Effector memory CD8-positive, alpha-beta T cell (primary cell): ENCODE results near the gene PDE10A.
"Not testable (repeated sequence)": the region's sequence is repeated elsewhere in the genome, so short reads cannot be mapped to it uniquely, and the experiment has no call there.

Experiments
- ATAC-seq: fragments of 150-1000 bp; cut with Tn5 transposase; replicated peaks from 2 replicates; pipeline ENCODE4 v1.10.0; 2021; ENCODE audit warnings: mild to moderate bottlenecking, moderate library complexity
- DNase-seq, 3 experiments: peaks; one replicate each; pipeline ENCODE4 v3.0.0; 2021
- H3K27ac Mint-ChIP-seq, 2 donors: one replicate each; pipeline ENCODE4 v1.8.0; 2022; ENCODE audit warnings: mild to moderate bottlenecking in 2 of 2, mixed read lengths in 2 of 2, moderate library complexity in 2 of 2
- H3K27me3 Mint-ChIP-seq, 2 donors: one replicate each; pipeline ENCODE4 v1.8.0; 2022; ENCODE audit warnings: mixed read lengths in 2 of 2
- H3K36me3 Mint-ChIP-seq: one replicate; pipeline ENCODE4 v1.8.0; 2022; ENCODE audit warnings: mild to moderate bottlenecking, moderate library complexity, mixed read lengths; ENCODE audit not compliant: insufficient read depth
- H3K4me1 Mint-ChIP-seq, 2 donors: one replicate each; pipeline ENCODE4 v1.8.0; 2022; ENCODE audit warnings: low read depth in 2 of 2, mixed read lengths in 2 of 2
- H3K4me3 Mint-ChIP-seq, 2 donors: one replicate each; pipeline ENCODE4 v1.8.0; 2022; ENCODE audit warnings: mild to moderate bottlenecking in 2 of 2, mixed read lengths in 2 of 2, moderate library complexity in 2 of 2
- H3K9me3 Mint-ChIP-seq, 2 donors: one replicate each; pipeline ENCODE4 v1.8.0; 2022; ENCODE audit warnings: mixed read lengths in 2 of 2

The PDE10A gene

DNA sequence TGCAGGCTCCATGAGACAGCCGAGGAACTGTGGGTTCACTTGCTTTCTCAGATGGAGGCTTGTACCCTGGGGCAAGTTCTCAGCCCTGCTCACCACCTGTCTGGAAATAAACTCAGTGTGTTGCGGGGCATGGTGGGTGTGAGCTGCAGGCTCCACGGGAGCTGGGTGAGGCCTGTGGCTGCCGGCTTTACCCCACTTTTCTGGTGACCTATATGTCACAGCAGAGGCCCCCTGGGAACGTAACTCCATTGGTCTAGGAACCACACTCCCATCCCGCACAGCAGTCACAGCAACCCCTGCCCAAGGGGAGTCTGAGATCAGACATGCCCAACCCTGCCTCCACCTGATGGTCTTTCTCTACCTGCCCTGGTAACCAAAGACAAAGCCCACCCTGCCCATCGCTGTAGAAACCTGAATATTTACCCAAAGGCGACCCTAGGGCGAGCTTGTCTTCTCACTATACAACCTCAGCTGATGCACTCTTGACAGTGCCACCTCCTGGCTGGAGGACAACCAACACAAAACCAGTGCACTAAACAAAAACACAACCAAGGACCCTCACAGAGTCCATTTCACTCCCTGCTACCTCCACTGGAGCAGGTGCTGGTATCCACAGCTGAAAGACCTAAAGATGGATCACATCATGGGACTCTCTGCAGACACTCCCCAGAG, 174.3 kb downstream of the PDE10A start:
- Mint-ChIP-seq H3K4me1 (no peaks in the 10 kb centered on the region), H3K27ac (no peak overlapping the region), H3K27me3 (no peaks in the 10 kb centered on the region), H3K4me3 (no peak overlapping the region), H3K9me3 (peaks cover 5 to 10% of the 10 kb centered on the region in 2 donors), H3K36me3 (no peaks in the 10 kb centered on the region)
- no peak for DNase-seq
- ATAC-seq = no peak

- Mint-ChIP-seq H3K27ac (no peak overlapping the region), H3K36me3 (no peaks in the 10 kb centered on the region), H3K27me3 (no peaks in the 10 kb centered on the region), H3K9me3 (peaks cover 3 to 10% of the 10 kb centered on the region in 2 donors), H3K4me1 (no peaks in the 10 kb centered on the region), H3K4me3 (no peak overlapping the region)
- no peak for ATAC-seq
- no peak for DNase-seq
Observed at GRCh38 chr6:165487950-165488349, 175.1 kb downstream of the PDE10A start.

GRCh38 chr6:165487347-165487746, 175.7 kb downstream of the PDE10A start:
- DNase-seq (no peak), ATAC-seq (no peak)
- Mint-ChIP-seq H3K27me3 (no peaks in the 10 kb centered on the region), H3K9me3 (peaks cover 3 to 10% of the 10 kb centered on the region in 2 donors), H3K4me3 (no peak overlapping the region), H3K36me3 (no peaks in the 10 kb centered on the region), H3K27ac (no peak overlapping the region), H3K4me1 (no peaks in the 10 kb centered on the region)

DNA sequence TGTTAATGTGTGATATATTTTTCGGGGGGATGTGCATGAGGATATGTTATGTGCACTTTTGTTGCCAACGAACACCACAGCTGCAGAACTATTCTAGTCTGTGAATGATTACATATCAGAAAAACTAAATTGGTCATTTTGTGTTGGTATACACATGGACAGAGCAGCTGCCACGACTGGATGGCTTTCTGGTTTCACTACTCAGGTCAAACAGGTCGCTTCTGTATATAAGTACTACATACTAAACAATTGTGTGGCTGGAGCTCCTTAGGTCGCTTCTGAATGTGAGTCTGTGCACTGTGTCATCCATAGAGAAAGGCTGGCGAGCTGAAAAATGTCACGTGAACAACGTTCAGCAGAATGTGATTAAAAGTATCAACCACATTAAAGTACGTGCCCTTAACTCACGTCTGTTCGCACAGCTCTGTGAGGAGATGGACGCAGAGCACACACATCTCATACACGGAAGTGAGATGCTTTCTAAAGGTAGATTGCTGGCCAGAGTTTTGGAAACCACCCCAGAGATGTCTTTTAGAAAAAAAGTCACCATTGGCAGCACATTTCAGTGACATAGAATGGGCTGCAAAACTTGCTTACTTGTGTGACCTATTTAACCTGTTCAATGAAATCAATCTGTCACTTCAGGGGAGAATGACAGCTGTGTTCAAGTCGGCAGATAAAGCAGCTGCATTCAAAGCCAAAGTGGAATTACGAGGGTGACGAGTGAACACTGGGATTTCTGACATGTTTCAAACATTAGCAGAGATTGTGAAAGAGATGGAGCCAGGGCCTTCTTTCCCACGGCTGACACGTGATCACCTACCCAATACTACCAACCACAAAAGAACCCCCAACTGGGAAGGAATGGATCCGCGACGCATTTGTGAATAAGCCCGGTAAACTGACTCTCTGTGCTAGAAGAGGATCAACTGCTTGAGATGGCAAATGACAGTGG, 176.6 kb downstream of the PDE10A start:
- H3K4me3 Mint-ChIP-seq = no peak overlapping the region
- no peaks in the 10 kb centered on the region for H3K27me3 Mint-ChIP-seq
- no peak overlapping the region for H3K27ac Mint-ChIP-seq
- no peaks in the 10 kb centered on the region for H3K4me1 Mint-ChIP-seq
- DNase-seq (no peak), ATAC-seq (no peak)
- H3K9me3 Mint-ChIP-seq = peaks cover 2 to 3% of the 10 kb centered on the region in 2 donors
- no peaks in the 10 kb centered on the region for H3K36me3 Mint-ChIP-seq

DNA sequence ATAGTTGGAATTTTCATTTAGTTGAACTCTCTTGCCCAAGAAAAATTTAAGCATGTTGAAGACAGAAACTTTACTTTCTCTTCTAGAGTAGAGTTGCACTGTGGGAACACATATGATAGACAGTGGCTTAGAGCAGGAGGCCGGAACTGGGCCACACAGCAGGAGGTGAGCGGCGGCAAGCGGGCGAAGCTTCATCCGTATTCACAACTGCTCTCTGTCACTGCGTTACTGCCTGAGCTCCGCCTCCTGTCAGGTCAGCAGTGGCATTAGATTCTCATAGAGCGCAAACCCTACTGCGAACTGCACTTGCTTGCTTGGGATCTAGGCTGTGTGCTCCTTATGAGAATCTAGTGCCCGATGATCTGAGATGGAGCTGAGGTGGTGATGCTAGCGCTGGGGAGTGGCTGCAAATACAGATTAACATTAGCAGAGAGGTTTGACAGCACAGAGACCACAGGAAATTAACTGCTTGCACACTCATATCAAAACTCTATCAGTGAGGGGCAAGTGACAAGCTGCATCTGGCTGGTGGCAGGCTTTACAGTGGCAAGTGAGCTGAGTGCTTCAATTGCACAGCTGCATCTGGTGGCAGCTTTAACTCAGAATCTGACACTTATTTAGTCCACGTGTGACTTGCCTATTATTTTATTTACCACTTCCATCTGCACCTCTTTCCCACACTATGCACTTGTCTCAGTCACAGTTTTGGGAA, 178.7 kb downstream of the PDE10A start:
- Mint-ChIP-seq H3K27ac (peak overlapping the region; percentile 23 to 26), H3K9me3 (peaks cover 0 to 3% of the 10 kb centered on the region in 2 donors), H3K36me3 (no peaks in the 10 kb centered on the region), H3K4me3 (peak overlapping the region in 1 of 2 donors; percentile 24), H3K27me3 (no peaks in the 10 kb centered on the region), H3K4me1 (no peaks in the 10 kb centered on the region)
- DNase-seq = no peak
- ATAC-seq = peak; percentile 72

DNA sequence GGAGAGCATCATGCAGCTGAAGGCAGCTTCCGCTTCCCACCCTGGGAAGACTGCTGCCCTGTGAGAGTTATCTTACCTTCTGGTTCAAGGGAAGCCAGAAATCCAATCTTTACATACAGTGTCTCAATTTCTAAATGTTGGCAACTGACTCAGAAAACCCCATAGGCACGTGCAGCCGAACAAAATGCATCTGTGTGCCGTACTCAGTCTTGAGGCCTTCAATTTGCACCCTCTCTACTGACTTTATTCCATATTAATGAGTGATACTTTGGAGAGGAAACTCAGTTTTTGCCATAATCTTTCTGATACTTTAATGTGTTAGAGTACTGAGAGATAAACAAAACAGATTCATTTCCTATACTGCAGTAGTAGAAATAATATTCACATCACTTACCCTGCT, 181.1 kb downstream of the PDE10A start:
- Mint-ChIP-seq H3K27me3 (no peaks in the 10 kb centered on the region), H3K4me1 (no peaks in the 10 kb centered on the region), H3K27ac (no peak overlapping the region), H3K9me3 (peaks cover 0 to 3% of the 10 kb centered on the region in 2 donors), H3K4me3 (no peak overlapping the region), H3K36me3 (no peaks in the 10 kb centered on the region)
- no peak for ATAC-seq
- DNase-seq = no peak

- ATAC-seq = no peak
- no peak overlapping the region for H3K4me3 Mint-ChIP-seq
- no peak overlapping the region for H3K27ac Mint-ChIP-seq
- H3K27me3 Mint-ChIP-seq = no peaks in the 10 kb centered on the region
- no peaks in the 10 kb centered on the region for H3K36me3 Mint-ChIP-seq
- H3K9me3 Mint-ChIP-seq = peaks cover 0 to 3% of the 10 kb centered on the region in 2 donors
- no peak for DNase-seq
- no peaks in the 10 kb centered on the region for H3K4me1 Mint-ChIP-seq
Observed at GRCh38 chr6:165480916-165481315, 182.1 kb downstream of the PDE10A start.

DNA sequence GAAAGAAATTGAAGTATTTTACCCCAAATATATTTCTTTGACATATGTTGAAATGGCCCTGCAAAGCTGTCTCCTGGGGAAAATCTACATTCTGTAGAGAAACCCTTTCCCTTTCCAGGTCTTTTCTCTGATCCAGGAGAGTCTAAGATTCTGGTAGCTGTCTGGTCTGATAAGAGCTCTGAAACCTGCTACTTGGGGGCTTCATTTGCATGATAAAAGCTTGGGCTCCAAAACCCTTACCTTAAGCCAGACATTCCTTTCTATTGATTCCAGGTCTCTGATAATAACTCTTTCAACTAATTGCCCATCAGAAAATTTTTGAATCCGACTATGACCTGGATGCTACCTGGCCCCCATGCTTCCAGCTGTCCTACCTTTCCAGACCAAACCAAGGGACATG, 184.5 kb downstream of the PDE10A start:
- Mint-ChIP-seq H3K9me3 (peaks cover 0 to 1% of the 10 kb centered on the region in 2 donors), H3K4me1 (no peaks in the 10 kb centered on the region), H3K4me3 (no peak overlapping the region), H3K36me3 (no peaks in the 10 kb centered on the region), H3K27me3 (no peaks in the 10 kb centered on the region), H3K27ac (no peak overlapping the region)
- ATAC-seq = no peak
- DNase-seq = no peak

DNA sequence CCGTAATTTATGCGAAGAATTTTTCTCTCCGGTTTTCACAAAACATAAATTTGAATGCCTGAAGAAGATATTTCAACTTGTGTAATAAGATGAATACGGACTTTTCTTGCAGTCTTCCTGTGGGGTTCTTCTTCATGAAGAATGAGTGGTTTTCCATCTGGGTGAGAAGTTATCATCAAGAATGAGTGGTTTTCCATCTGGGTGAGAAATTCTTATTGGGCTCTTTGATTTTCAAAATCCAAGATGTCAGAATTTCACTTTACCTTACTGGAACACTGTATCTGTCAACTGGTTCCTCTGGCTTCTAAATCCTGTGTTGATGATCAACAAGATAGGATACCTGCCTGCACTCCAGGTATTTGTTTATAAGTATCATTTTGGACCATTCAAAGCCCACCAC, 193.6 kb downstream of the PDE10A start:
- peaks cover 4% of the 10 kb centered on the region for H3K36me3 Mint-ChIP-seq
- no peak for ATAC-seq
- no peak overlapping the region for H3K27ac Mint-ChIP-seq
- no peaks in the 10 kb centered on the region for H3K27me3 Mint-ChIP-seq
- no peak overlapping the region for H3K4me3 Mint-ChIP-seq
- H3K9me3 Mint-ChIP-seq = peaks cover 3 to 5% of the 10 kb centered on the region in 2 donors
- H3K4me1 Mint-ChIP-seq = no peaks in the 10 kb centered on the region
- DNase-seq = no peak

GRCh38 chr6:165468340-165469235, 194.5 kb downstream of the PDE10A start:
- peaks cover 4 to 5% of the 10 kb centered on the region in 2 donors for H3K9me3 Mint-ChIP-seq
- H3K36me3 Mint-ChIP-seq = peaks cover 4% of the 10 kb centered on the region
- no peaks in the 10 kb centered on the region for H3K27me3 Mint-ChIP-seq
- ATAC-seq (no peak), DNase-seq (no peak)
- no peaks in the 10 kb centered on the region for H3K4me1 Mint-ChIP-seq
- H3K4me3 Mint-ChIP-seq = no peak overlapping the region
- H3K27ac Mint-ChIP-seq = no peak overlapping the region

DNA sequence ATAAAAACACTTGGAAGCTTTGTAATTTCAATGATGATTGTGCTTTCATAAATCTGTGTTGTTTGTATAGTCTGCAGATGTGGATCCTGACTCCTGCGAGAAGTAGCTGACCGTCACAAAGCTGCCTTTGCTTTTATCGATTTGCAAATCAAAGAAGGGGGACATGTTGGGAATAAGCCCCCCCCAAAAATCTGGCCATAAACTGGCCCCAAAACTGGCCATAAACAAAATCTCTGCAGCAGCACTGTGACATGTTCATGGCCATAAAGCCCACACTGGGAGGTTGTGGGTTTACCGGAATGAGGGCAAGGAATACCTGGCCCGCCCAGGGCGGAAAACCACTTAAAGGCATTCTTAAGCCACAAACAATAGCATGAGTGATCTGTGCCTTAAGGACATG, 199.5 kb downstream of the PDE10A start:
- ATAC-seq, H3K36me3 Mint-ChIP-seq, DNase-seq, H3K27ac Mint-ChIP-seq, H3K4me1 Mint-ChIP-seq, H3K4me3 Mint-ChIP-seq, H3K27me3 Mint-ChIP-seq: not testable (repeated sequence)
- peaks cover 6 to 15% of the 10 kb centered on the region in 2 donors for H3K9me3 Mint-ChIP-seq

GRCh38 chr6:165459605-165460301, 203.3 kb downstream of the PDE10A start:
- not testable (repeated sequence) for H3K4me1 Mint-ChIP-seq, H3K27me3 Mint-ChIP-seq, H3K36me3 Mint-ChIP-seq, H3K4me3 Mint-ChIP-seq, ATAC-seq, H3K27ac Mint-ChIP-seq, DNase-seq
- H3K9me3 Mint-ChIP-seq = peaks cover 6 to 11% of the 10 kb centered on the region in 2 donors
